Hematopoietic multipotent progenitor cell treated with erythropoietin and hydrocortisone succinate and interleukin-3 and kit ligand, for 15 days (in vitro differentiated cells): ENCODE measurements around the gene CPED1.
"Not testable (repeated sequence)": the region's sequence is repeated elsewhere in the genome, so short reads cannot be mapped to it uniquely, and the experiment has no call there.

ENCODE experiments used
- DNase-seq: peaks from one replicate; pipeline ENCODE4 v3.0.0-alpha.2; 2015; ENCODE audit warnings: low spot score

CPED1 gene

DNA sequence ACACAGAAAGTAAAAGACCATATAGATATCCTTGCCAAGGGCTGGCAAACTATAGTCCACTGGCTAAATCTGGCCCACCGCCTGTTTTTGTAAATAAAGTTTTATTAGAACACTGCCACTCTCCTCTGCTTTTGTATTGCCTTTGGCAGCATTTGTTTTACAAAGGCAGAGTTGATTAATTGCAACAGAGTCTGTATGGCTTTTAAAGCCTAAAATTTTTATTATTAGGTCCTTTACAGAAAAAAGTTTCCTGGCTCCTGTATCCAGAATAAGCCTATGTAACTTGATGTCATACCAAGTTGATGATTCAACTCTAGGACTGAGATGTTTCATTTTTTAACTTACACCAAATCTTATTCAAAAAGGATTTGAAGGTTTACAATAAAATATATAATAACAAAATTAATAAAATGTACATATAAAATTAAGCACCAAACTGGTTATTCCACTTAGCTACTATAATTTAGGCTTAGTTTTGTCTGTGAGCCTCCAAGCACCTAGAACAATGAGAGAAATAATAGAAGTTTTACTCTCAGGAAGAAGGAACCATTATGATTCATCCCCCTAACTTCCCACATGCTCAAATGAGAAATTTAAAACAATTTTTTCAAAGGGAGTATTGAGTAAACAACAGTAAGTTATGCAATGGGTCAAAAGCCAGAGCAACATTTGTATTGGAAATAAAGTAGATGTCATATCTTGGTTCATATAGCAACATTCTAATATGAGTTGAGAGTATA is 31.9 kb downstream of the CPED1 start:
- no peak for DNase-seq

DNA sequence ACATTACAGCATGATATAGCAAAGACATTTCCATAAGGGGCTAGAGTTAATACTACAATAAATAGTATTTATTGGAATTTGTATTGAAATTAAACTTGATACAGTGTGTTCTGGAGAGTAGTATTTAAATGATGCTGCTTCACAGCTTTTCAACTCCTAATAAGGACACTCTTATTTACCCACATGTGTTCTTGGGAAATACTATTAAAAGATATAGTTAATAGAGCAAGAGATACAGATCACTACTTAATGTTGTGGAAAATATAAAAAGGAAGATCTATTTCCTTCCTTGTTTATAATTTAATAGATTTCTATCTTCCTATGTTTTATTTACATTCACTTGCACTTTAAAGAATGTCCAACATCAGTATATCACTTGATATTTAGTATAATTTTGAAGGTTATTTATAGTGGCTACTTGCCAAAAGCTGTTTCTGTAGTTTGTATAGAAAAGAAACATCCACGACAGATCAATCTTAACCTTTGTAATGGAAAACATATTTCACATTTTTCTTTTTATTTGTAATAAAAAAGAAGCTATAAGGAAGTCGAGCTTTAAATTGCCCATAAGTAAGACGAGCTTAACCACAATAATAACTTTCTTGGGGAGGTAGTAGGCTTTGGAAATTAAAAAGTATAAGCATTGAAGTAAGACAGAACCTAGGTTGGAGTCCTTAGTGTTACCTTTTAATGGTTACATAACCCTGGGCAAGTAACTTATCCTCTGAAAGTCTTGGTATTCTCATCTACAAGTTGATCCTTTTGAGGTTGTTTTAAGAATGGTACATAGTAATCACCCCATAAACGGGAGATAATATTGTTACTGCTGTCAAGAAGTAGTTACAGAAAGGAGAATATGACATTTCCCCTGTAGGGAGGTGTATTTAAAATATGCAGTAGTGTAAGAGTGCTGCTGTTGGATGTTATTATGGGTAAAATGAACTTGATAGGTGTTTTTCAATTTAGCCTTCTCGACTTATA is 32.8 kb downstream of the CPED1 start:
- DNase-seq: no peak

DNA sequence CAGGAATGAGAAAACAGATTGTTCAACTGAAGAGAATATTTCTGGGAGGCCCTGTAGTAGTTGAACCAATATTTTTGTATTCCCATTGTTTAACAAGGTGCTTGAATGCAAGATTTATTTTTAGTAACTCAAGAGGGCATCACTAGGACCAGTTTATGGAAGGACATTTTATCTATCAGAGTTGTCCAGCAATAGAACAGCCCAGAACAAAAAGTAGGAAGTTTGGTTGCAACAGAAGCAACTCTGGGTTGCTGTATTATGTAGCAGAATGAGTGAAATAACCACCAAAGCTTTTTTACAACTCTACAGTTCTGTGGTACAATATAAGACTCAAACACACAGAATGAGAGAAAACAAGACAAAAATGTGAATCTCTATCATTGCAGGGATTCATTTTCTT is 34.7 kb downstream of the CPED1 start:
- no peak for DNase-seq

DNA sequence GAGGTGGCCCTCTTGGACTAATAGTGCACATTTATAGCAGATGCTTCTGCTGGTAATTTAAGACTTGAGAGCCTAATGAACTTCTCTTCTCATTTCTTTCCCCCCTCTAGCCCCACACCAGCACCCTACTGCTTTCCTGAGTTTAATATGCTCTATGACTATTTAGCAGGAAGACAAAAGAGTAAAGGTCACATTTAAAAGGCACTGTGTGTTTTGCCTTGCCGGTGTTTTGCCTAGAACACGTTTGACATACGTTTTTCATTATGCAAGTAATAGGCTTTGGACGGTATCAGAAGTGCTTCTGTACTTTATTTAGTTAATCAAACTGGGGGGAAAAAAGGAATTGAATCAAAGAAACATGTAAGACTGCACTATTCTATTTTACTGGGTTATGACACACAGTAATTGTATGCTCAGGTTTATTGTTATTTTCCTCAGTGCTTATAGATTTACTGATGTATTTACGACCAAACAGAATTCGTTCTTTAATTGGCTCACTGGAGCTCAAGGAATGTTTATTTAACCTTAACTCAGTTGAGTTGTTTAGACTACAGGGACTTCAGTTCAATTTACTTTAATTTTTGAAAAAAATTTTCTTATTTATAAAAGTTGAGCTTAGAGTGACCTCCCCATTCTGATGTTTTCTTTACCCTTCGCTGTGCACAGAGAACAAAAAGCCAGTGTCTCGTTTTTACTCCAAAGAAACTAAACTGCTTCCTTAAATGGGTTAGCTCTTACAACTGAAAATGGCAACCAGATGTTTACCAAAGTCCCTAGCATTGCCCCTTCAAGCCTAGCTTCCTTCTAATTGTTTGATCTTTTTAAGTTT is 35.4 kb downstream of the CPED1 start:
- no peak for DNase-seq

DNA sequence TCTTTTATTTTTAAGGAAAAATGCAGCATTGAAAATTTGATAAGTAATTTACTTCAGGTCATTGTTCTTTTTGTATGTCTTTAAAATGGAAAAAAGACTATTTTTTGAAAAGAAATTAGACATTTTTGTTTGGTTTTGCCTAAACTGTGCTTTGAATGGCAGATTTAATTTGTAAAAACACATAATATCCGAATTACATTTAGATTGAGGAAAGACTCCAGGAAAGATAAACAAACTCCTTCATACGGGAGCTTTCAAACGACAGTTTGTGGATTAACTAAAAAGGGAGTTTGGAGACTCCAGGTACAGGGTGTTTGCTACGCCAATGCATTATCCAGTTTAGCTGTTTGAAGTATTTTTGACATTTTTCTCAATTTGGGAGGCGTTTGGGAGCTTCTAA is 36.1 kb downstream of the CPED1 start:
- DNase-seq: no peak

DNA sequence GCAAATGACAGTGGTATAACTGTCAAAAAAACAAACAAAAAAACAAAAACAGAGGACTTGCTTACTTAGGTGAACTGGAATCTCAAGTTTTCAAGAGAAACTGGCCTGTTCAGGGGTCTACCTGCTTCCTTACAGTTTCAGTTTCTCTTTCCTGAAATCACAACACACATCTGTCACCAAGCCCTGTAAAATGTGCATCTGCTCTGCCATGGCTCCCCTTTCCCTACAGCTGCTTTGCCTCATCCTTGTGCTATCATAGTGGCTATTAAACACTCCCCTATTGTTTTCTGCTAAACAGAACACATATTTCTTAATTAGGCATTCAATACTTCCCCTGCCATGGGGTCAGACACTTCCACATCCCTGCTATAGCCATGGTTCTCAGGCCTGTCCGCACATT is 37.6 kb downstream of the CPED1 start:
- DNase-seq: no peak

DNA sequence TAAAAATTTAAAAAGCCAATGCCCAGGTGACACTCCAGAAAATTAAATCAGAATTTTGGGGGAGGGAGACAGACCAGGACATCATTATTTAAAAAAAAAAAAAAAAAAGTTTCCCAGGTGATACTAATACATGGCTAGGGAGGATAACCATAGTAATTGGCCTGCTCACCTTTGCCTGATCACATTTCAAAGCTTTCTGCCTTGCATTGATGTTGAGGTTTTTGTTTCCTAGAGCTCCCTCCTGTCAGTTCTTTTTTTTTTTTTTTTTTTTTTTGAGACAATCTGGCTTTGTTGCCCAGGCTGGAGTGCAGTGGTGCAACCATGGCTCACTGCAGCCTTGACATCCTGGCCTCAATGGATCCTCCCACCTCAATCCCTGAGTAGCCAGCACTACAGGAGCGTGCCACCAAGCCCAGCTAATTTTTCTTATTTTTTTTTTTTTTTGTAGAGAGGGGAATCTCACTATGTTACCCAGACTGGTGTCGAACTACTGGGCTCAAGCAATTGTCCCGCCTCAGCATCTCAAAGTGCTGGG is 38.1 kb downstream of the CPED1 start:
- no peak for DNase-seq

DNA sequence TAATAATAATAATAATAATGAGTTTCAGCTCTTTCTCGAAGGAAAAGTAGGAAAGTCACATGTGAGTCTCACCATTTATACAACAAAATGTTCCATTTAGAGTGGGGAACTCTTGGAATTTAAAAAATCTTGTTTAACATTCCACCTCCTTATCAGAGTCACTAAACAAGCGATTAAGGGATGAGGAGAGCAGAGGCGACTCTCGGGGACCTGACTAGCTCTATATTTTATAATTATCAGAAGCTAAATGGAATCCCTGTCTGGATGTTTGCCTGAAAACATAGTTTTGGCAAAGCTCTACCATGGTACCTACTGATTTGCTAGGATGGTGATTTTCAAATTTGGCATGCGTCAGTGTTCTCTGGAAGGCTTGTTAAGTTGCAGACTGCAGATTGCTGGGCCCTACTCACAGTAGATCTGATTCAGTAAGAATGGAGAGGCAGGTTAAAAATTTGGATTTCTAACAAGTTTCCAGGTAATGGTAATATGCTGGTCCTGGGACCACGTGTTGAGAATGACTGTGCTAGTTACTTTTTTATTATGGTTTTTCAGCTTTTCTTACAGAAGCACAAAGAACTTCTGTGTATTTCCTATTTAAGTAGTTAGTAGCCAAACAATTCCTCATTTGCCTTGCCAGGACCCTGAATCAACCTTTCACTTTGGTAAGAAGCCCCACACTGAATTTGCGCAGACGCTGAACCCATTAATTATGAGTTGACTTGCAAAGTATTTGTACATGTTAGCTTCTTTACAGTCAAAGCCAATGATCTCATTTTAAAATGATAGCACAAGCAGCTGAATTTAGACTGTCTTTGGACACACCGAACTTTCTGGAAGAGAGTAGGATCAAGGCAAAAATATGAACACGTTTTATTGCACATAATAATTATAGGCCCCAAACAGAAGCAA is 39.5 kb downstream of the CPED1 start:
- DNase-seq: no peak

DNA sequence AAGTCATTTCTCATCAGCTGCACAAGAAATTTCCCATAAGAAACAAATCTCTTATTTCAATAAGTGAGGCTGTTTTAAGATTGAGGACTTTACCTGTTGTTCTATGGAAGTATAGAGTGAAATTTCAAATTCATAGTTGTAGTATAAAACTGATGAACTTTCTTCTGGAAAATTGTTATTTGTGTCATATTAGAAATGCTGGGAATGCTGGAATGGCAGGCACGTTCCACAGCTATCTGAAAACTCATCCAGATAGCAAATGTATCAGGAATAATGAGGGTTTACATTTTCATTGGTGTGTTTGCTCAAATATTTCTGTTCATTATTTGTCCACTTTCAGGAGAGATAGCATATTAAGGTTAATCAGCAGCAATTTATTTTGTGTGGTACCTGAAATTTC is 40.8 kb downstream of the CPED1 start:
- no peak for DNase-seq

DNA sequence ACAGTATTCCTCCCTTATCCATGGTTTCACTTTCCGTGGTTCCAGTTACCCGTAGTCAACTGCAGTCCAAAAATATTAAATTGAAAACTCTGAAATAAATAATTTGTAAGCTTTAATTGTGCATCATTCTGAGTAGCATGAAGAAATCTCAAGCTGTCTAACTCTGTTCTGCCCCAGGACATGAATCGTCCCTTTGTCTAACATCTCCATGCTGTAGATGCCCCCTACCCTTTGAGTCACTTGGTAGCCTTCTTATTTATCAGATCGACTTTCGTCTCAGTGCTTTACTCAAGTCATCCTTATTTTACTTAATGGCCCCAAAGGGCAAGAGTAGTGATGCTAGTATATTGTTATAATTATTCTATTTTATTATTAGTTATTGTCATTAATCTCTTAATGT is 41.8 kb downstream of the CPED1 start:
- DNase-seq: no peak

DNA sequence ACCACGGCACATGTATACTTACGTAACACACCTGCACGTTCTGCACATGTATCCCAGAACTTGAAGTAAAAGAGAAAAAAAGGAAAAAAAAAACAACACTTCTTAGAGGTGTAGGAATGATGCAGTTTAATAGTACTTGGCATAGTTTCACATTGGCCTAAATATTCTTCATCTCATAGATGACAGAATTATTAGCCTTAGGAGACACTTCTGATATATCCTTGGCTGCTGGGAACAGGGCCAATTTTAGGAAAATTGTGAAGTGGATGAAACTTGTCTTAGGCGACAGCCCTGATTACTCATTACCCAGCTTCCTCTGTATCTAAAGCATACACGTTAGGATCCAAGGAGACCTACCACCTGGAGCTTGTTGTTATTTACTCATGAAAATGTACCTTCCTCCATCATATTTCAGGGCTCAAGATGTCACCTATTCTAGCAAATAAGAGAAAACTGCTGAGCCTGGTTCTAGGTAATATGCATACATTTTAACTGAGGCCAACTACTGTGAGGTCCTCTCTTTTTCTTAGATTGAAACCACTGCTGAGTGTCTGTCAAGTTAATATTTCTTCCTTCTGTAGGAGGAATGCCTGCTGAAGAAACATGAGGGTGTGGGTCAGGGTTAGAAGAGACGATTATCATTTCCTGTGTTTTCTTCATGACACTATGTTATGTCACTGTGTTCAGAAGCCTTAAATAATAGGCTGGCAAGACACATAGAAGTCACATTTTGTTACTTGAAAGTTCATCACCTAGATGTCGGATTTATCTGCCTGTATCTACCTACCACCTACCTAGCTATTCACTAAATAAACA is 44.3 kb downstream of the CPED1 start:
- no peak for DNase-seq

DNA sequence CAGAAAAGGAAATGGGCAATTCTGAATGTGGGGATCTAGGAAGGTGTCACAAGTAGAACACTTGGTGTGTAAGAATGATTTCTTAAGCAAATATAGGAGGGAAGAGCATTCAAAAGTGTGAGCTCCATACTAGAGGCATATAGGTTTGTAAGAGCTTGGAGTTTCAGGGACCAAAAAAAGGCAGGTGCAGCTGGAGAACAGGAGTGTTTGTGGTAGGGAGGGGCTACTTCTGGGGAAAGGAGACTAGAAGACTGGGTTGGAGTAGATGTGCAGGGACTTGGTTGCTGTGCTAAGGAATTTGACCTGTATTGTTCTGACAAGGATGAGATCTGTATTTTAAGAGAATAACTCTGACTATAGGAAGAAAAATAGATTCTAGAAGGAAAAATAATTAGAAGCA is 46.4 kb downstream of the CPED1 start:
- no peak for DNase-seq

DNA sequence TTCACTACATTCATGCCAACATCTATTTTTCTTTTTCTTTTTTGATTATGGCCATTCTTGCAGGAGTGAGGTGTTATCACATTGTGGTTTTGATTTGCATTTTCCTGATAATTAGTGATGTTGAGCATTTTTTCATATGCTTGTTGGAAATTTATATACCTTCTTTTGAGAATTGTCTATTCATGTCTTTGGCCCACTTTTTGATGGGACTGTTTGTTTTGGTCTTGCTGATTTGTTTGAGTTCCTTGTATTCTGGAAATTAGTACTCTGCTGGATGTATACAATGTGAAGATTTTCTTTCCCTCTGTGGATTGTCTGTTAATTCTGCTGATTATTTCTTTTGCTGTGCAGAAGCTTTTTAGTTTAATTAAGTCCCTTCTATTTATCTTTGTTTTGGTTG is 48.3 kb downstream of the CPED1 start:
- not testable (repeated sequence) for DNase-seq

DNA sequence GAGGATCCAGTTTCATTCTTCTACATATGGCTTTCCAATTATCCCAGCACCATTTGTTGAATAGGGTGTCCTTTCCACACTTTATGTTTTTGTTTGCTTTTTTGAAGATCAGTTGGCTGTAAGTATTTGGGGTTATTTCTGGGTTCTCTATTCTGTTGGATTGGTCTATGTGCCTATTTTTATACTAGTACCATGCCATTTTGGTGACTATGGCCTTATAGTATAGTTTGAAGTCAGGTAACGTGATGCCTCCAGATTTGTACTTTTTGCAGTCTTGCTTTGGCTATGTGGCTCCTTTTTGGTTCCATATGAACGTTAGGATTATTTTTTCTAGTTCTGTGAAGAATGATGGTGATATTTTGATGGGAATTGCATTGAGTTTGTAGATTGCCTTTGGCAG is 48.8 kb downstream of the CPED1 start:
- not testable (repeated sequence) for DNase-seq

DNA sequence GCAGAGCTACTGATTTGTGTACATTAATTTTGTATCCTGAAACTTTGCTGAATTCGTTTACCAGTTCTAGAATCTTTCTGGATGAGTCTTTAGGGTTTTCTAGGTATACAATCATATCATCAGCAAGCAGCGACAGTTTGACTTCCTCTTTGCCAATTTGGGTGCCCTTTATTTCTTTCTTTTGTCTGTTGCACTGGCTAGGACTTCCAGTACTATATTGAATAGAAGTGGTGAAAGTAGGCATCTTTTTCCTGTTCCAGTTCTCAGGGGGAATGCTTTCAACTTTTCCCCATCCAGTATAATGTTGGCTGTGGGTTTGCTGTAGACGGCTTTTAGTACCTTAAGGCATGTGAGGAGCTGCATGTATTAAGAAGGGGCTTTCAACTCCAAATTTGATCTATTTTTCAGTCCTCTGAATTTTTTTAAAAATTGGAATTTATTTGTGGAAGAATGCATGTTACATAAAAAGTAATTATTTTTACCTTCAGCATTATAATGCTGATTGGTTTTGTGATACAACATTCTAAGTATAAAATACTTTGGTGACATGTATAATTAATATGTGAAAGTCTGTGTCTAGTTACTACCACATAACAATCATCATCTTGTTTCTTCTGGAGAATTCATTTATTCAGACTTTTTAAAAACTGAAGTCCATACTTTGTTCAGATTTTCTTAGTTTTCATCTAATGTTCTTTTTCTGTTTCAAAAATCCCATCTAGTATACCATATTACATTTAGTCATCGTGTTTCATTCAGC is 49.6 kb downstream of the CPED1 start:
- no peak for DNase-seq

DNA sequence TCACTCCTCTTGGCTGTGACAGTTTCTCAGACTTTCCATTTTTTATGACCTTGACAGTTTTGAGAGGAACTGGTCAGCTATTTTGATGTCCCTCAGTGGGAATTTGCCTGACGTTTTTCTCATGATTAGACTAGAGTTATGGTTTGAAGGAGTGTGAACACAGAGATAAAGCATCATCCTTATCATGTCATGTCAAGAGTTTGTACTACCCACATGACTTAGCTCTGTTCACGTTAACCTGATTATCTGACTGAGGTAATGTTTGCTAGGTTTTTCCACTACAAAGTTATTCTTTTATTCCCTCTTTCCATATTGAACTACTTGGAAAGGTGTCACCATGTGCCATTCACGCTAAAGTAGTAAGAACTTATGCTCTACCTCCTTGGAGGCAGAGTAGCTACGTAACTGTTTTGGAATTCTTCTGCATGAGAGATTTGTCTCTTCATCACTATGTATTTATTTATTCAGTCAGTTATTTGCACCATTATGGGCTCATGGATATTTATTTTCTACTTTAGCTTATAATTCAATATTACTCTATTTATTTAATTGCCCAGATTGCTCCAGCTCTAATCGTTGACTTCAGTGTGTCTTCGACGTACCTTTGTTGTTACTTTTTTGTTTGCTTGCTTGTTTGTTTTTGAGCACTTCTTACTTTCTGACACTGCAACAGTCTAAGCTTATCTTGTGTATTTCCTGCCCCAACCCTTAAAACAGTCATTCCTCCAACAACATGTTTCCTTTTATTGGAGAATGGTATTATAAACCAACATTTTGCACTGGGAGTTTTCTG is 50.4 kb downstream of the CPED1 start:
- DNase-seq: peak; percentile 17

DNA sequence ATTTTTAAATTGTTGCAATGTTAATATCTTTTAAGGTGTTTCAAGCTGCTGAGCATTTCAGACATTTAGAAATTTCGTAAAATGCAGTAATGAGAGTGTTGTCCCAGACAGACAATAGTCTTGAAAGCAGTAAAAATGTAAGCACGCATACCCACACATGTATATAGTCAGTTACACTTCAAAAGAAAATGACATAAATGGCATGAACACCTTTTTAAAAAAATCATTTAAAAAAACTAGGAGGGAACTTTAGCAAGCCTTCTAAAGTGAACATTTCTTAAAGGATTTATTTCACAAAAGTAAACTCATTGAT is 51.0 kb downstream of the CPED1 start:
- no peak for DNase-seq

DNA sequence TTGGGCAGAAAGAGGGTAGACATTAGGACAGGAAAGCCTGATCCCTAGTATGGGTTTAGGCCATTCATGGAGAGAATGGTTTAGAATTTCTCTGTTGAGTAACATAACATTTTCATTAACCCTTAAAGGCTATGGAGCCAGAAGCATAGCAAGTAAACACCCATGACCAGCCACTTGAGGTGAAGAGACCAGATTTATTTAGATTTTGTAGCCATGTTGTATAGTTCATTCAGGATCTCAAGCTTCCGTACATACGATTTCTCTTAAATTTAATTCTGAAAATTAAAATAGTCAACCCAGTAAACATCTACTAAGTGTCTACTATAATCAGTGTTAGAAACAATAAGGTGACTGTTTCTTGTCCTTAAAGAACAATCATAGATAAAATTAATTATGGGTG is 51.5 kb downstream of the CPED1 start:
- no peak for DNase-seq
